HG02763 (cell line): Measurements from ENCODE around the gene TYW1B.
"Not testable (repeated sequence)": the region's sequence is repeated elsewhere in the genome, so short reads cannot be mapped to it uniquely, and the experiment has no call there.

Experiments used
- ATAC-seq: cut with Tn5 transposase; IDR thresholded peaks from one replicate; pipeline ENCODE4 v1.9.1; 2021; ENCODE audit warnings: mild to moderate bottlenecking, moderate library complexity; ENCODE audit not compliant: unreplicated experiment

TYW1B gene

DNA sequence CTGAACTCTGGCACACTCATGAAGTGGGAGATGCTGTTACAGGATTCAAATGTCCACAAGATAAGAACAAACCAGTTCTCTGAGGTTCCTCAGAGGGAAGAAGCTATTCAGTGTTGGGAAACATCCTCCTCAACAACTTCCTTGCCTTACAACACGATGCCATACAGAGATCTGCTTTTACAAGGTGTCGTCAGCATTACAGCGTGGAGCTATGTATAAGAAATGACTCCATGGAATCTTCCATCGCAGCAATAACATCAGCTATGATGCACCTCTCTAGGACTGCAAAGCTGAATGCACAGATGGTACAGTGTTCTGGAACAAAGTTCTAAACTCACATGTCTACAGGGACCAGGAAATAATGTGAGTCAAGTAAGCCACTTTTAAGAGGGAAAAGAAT is 122.3 kb downstream of the TYW1B start:
- ATAC-seq = not testable (repeated sequence)

DNA sequence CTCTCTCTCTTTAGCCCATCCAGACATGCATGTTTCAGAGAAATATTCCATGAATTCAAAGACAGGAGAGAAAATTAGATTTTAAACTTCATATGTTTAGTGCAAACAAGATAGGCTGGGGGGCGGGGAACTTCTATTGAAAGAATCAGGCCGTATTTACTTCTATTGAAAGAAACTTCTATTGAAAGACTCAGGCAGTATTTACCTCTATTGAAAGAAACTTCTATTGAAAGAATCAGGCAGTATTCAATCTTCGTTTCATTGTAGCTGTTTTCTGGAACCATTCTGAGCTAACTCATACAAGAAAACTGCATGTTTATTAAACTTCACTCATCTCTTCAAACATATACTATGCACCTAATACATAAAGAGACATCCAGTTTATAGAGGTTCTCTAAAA is 123.1 kb downstream of the TYW1B start:
- ATAC-seq = no peak

DNA sequence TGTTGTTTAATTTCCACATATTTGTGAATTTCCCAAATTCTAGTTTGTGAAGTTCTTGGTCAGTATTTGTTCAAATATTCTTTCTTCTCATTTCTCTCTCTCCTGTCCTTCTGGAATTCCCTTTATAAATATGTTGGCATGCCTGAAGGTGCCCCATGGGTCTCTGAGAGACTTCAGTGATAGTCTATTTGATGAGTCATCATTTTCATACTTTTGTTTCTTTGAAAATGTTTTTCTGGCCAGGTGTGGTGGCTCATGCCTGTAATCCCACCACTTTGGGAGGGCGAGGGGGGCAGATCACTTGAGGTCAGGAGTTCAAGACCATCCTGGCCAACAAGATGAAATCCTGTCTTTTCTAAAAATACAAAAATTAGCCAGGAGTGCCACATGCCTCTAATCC is 127.5 kb downstream of the TYW1B start:
- not testable (repeated sequence) for ATAC-seq

DNA sequence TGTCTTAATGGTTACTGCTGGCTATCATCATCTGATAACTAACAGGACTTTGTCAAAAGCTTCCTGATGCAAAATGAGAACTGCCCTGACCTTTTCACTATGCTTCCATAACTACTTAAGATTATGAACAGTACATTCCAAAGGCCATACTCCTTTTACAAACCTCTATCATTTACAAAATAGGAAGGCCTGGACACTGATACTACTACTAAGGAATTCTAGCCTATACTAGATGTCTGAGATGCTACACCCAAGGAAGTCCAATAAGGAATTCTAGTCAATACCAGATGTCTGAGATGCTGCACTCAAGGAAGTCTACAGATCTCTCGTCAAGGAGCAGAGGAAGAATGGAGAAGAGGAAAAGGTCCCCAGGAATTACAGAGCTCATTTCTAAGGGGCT is 130.9 kb downstream of the TYW1B start:
- not testable (repeated sequence) for ATAC-seq

DNA sequence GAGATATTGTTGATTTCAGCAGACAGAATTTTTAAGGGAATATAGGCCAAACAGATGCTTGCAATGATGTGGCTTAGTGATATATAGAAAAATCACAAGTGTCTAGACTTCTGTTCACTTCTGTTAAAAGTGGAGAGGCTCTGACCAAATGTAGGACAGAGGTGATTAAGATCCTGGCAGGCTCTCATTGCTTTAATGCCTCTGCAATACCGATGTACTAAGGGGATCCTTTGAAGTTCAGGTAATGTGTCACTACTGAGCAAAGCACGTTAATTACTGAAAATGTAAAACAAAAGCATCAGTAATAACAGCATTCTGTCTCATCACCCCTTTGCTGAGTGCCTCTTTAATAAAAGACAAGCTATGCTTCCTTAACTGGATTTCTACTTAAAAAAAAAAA is 131.4 kb downstream of the TYW1B start:
- ATAC-seq = not testable (repeated sequence)

DNA sequence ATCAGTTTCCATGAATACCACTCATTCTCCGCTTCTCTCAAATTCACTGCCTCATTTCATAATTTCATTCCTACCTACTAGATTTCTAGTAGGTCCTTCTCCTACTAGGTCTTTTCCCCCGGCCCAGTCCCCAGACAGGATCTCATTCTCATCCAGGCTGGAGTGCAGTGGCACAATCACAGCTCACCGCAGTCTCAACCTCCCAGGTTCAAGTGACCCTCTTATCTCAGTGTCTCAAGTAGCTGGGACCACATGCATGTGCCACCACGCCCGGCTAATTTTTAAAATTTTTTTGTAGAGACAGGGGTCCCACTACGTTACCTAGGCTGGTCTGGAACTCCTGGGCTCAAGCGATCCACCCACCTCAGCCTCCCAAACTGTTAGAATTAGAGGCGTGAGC is 132.5 kb downstream of the TYW1B start:
- ATAC-seq = not testable (repeated sequence)

DNA sequence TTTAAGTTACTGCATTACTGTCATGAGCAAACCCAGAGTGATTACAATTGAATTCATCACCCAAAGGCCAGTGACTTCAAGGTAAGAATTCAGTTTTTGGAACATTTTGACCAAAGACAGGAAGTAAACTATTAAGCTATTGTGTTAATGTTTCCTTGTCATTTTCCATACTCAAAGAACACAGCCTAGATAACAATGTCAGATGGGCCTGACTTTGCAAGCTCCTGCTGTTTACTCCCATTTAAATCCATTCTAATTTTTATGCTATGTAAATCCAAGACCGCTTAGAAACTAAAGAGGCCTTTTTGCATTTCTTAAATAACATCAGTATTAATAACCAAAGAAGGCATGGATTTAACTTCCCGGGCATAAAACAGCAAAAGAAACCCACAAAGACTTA is 136.6 kb downstream of the TYW1B start:
- ATAC-seq = not testable (repeated sequence)

DNA sequence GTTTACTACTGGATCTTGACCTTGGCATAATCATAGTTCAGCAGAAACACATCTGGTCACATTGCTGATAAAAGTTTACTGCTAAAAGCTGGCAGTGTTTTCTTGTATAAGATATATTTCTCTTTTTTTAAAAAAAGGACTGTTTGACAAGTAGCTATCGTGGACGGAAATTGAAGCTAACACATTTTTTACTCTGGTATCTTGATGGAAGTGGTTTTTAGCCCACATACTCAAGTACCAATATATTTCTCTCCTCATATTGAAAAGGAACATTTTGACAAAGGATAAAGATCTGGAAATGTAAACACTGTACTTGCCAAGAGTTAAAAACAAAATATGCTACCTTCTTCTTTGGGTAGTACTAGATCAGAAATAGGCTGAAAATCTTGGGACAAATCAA is 137.8 kb downstream of the TYW1B start:
- ATAC-seq = not testable (repeated sequence)

DNA sequence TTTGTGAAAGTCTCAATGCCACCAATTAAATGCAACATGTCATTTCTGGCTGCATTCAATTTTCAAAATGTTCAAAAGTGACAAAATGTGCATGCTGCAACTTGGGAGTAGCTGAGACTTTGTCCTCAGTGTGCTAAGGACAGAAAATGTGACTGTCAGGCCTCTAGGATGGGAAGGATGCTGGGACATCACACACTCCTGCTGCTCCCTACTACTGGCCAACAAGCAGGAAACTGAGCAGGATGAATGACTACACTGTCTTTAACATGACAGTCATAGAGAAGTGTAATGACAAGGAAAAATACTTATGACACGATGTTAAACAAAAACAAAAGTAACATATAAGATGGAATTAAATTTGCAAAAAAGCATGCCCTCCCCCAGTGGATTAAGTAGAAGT is 138.7 kb downstream of the TYW1B start:
- ATAC-seq = not testable (repeated sequence)

DNA sequence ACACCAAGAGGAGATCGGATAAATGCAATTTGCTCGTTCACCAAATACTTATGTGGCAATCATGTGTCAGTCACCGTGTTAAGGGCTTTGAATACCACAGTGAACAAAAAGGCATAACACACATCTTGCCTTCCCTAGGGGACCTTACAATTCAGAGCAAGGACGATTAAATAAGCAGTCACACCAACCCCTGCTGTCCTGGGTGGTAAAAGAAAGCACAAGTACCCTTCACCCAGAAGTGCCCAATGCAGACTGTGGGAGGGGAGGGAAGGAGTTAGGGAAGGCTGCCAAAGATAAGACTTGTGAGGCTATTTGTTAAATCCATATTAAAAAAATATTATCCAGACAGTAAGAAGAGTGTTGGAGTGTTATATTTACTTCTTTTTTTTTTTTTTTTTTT is 146.8 kb downstream of the TYW1B start:
- not testable (repeated sequence) for ATAC-seq

DNA sequence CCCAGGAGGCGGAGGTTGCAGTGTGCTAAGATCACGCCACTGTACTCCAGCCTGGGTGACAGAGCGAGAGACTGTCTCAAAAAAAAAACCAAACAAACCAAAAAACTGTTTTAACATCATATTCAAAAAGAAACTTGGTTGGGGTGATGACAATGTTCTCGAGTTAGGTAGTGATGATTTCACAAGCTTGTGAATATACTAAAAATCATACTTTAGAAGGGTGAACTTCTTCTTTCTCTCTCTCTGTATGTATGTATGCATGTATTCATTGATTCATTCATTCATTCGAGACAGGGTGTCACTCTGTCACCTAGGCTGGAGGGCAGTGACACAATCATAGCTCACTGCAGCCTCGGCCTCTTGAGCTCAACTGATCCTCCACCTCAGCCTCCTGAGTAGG is 151.1 kb downstream of the TYW1B start:
- ATAC-seq = not testable (repeated sequence)

DNA sequence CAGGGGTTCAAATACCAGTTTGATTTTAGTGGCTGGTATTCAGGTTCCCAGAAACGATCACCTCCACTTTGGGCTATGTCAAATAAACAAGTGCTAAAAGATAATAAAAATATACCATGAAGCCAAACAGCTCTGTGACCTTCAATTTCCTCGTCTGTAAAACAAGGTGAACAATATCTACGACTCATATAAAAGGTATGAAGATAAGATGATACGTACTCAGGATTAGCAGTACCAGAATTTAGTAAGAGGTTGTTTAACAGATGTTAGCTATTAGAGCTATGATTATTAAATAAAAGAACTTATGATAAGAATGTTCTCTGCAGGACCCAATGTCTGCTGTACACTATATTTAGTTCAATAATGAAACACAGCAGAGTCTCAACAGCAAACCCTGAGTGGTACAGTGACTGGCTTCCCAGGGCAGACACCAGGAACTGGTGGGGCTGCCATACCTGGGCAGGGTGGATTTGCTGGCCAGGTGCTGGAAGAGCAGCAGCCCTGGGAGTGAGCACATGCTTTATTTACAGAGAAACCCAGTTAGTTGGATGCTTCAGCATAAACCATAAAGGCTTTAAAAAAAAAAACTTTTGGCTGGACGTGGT is 151.8 kb downstream of the TYW1B start:
- ATAC-seq = not testable (repeated sequence)

DNA sequence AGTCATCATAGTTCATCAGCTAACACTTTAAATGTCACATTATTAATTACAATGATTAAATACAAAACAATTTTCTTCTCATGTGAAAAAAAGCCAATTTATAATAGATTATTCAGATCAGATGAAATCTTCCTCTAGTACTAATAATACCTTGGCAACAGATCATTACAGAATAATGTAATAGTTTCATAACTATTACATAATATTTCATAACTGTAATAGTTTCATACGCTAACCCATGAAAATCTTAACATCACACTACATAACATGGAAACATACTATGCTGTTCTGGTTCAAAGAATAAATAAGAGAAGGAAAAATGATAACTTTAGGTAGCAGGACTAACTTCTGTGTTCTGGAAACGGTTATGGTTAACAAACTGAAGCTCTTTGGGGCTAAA is 152.3 kb downstream of the TYW1B start:
- ATAC-seq = not testable (repeated sequence)

DNA sequence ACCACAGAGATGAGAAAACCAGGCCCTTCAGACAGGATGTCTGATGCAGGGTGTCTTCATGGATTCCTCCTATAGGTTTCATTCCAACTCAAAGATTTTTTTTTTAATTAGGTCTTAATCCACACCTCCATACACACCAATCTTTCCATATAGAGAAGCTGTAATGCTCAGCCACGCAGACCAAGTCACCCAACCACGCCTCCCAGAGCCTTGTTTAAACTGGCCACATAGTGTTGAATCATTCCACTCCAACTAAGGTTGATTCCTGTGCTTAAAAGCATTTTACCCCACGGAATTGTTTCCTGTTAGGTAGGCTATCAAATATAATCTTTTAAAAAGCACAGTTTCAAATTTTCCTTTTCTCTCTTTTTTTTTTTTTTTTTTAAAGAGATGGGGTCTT is 153.6 kb downstream of the TYW1B start:
- ATAC-seq = no peak

DNA sequence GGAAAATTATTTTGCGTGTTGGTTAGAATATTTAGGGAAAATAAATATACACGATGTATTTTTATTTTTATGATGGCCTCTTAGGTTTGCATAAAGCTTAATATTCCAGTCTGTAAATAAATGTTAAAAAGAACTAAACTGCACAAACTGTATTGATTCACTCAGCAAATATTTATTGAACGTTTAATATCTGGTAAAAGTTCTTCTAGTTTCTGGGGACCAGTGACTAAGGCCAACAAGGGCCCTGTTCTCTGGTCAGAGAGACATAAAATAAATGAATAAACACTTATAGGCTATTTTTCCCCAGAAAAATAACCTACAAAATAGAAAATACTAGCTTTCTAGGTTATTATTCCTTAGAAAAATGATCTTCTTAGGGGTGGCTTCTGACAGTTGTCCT is 157.2 kb downstream of the TYW1B start:
- ATAC-seq = not testable (repeated sequence)

DNA sequence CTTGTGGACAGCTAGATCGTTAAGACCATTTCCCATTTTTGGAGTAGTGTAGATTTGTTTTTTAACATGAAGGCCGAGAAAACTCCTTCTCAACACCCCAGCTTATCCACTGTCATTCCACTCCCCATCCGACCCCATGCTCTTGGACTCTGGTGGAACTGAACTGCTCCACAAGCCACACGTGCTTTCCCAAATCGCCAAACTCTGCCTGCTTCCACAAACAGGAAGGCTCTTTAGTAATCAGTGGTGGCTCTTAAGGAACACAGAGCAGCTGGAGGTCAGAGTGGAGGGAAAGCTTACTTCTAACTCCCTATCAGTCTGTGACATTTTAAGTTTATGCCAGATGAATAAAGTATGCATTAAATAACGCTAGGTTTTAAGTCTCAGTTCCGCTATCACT is 159.6 kb downstream of the TYW1B start:
- not testable (repeated sequence) for ATAC-seq

DNA sequence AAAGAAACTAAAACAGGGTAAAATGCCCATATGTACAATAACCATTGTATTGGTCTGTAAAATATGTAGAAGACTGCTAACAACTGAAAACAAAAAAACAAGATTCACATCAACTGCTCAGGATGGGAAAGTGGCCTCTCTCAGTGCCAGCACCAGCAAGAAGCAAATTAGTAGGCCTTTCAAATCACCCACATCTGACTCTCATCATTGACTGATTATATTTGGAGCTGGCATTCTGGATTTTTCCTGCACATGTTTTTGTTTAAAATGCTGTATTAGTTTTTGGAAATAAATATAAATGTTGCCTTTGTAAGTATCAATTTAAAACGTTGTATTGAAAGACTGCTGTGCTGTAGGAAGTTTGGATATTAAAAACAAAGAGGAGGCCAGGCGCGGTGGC is 161.0 kb downstream of the TYW1B start:
- ATAC-seq = not testable (repeated sequence)

DNA sequence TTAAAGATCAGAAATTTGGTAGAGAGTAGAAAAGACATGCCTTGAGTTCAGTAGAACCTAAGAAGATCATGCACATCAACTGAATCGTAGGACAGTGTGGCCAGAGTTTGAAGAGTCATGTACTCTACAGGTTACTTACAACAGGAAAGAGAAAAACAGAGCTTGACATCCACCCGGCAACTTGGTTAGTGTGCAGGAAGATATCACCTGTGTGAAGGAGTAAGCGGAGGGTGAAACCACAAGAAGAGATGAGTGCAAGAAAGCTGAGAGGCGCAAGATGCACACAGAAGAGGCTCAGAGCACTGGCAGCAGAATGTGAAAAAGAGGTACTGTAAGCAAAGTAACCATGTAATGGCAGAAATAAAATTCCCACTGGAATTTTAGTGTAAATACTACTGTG is 179.4 kb downstream of the TYW1B start:
- not testable (repeated sequence) for ATAC-seq

DNA sequence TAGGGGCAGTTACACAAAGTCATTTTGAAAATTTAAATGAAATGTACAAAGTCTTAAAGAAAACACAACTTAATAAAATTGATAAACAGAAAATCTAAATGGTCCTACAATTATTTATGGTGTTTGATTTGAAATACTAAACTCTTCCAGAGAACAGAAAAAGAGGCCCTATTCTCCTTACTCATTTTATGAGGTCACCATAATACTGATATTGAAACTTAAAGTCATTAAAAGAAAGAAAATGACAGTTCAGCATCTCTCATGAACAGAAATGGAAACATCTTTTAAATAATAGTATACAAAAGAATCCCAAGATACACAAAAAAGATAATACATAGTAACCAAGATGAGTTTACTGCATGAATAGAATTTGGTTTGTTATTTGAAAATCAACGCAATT is 184.3 kb downstream of the TYW1B start:
- not testable (repeated sequence) for ATAC-seq

DNA sequence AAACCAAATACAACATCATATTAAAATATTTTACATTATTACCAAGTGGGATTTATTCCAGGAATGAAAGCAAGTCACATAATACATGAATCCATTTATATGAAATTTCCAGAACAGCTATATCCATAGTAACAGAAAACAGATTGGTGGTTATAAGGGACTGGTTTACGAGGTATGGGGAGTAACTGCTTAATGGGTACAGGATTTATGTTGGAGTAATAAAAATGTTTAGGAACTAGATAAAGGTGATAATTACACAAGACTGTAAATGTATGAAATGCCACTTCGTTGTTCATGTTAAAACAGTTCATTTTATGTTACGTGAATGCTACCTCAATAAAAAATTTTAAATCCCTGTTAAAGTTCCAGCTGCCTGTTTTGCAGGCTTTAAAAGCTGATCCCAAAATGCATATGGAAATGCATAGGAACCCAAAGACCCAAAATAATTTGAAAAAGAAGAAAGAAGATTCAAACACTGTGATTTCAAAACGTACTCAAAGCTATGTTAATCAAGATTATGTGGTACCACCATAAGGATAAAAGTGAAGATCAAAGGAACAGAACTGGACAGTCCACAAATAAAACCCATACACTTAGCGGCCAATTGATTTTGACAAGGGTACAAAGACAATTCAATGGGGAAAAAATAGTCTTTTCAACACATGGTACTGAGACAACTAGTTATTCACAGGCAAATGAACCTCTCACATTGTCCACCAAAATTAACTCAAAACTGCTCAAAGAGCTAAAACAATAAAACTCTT is 186.3 kb downstream of the TYW1B start:
- ATAC-seq = not testable (repeated sequence)

DNA sequence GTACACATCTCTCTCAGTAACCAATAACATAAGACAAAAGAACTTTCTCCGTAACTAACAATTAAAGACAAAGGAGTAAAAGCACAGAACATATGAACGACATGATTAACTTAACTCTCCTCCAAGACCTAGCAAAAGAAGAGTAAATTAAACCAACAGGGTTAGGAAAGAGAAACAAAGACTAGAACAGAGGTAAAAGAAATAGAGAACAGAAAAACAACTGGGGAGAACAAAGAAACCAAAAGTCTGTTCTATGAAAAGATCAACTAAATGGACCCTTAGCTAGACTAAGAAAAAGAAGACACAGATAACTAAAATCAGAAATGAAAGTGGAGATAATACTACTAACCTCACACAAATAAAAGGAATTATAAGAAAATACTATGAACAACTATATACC is 187.3 kb downstream of the TYW1B start:
- not testable (repeated sequence) for ATAC-seq

DNA sequence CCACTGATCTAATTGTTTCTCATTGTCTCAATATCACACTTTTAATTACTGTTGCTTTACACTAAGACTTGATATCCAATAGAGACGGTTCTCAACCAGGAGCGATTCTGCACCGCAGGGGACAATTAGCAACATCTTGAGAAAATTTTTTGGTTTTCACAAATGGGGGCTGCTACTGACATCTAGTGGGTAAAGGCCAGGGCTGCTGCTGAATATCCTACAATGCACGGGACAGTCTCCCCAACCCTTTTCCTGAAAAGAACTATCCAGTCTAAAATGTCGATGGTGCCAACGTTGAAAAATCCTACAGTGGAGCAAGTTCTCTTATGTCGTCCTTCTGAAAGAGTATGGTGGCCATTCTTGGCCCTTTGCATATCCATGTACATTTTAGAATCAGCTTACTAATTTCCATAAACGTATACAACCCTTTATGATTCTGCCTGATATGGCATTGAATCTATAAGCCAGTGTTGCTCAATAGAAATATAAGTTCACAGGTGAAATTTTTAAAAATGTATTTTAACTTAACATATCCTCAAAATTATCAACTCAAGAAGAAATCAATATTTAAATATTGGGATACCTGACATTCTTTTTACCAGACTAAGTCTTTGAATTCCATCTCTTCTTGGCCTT is 192.6 kb downstream of the TYW1B start:
- not testable (repeated sequence) for ATAC-seq
